Keratinocyte (primary cell): ENCODE data around the gene RAET1G. TPM values are rescaled to one million over a fixed set of nuclear protein-coding genes. Genes with fewer than 3 reads are reported as not detected.

Experiments used
- DNase-seq: peaks from one replicate; pipeline ENCODE4 v3.0.0-alpha.2; 2011; ENCODE audit warnings: low read depth, missing footprints, low spot score
- FAIRE-seq: peaks from 2 replicates; lab custom pipeline; 2011; peaks lifted over from hg19 to GRCh38; lab: Jason Lieb, UNC
- H2AFZ ChIP-seq: 2 replicates; pipeline ENCODE4 v1.6.0; 2012; ENCODE audit warnings: low read length, control low read depth, inconsistent platforms; ENCODE audit not compliant: control insufficient read depth
- H3K27ac ChIP-seq: 2 replicates; pipeline ENCODE4 v1.5.1; 2011; ENCODE audit warnings: low read length; ENCODE audit not compliant: control insufficient read depth, insufficient read depth
- H3K27me3 ChIP-seq: 3 replicates; pipeline ENCODE4 v1.6.0; 2011; ENCODE audit warnings: low read length; ENCODE audit not compliant: control insufficient read depth, insufficient read depth; ENCODE audit errors: extremely low read depth
- H3K36me3 ChIP-seq, 2 experiments: 2 replicates in 1 of 2; 3 replicates in 1 of 2; pipeline ENCODE4 v1.5.1; 2011; ENCODE audit warnings: low read length in 2 of 2, mild to moderate bottlenecking in 1 of 2; ENCODE audit not compliant: control insufficient read depth in 2 of 2, insufficient read depth in 2 of 2; ENCODE audit errors: extremely low read depth in 1 of 2
- H3K4me1 ChIP-seq: 3 replicates; pipeline ENCODE4 v1.5.1; 2011; ENCODE audit warnings: low read length; ENCODE audit not compliant: control insufficient read depth, insufficient read depth; ENCODE audit errors: extremely low read depth
- H3K4me2 ChIP-seq: 3 replicates; pipeline ENCODE4 v1.6.0; 2011; ENCODE audit warnings: low read depth, low read length; ENCODE audit not compliant: control insufficient read depth, insufficient read depth; ENCODE audit errors: extremely low read depth
- H3K4me3 ChIP-seq, 3 experiments: fragments of 200-600 bp in 1 of 3; sonication (generic) in 1 of 3; 2 replicates in 2 of 3; 3 replicates in 1 of 3; pipeline ENCODE4 v1.5.1; 2011 to 2016; ENCODE audit warnings: low read length in 3 of 3, mild to moderate bottlenecking in 3 of 3, control low read depth in 2 of 3, inconsistent platforms in 1 of 3, low read depth in 1 of 3, mixed read lengths in 1 of 3, mixed run types in 1 of 3, moderate library complexity in 1 of 3; ENCODE audit not compliant: control insufficient read depth in 2 of 3, insufficient read depth in 2 of 3; ENCODE audit errors: extremely low read depth in 1 of 3
- H3K79me2 ChIP-seq: 2 replicates; pipeline ENCODE4 v1.6.0; 2012; ENCODE audit warnings: low read length; ENCODE audit not compliant: control insufficient read depth, insufficient read depth
- H3K9ac ChIP-seq: 3 replicates; pipeline ENCODE4 v1.6.0; 2011; ENCODE audit warnings: low read length; ENCODE audit not compliant: control insufficient read depth, insufficient read depth; ENCODE audit errors: extremely low read depth
- H3K9me1 ChIP-seq: 3 replicates; pipeline ENCODE4 v1.6.0; 2011; ENCODE audit warnings: low read length; ENCODE audit not compliant: control insufficient read depth, insufficient read depth; ENCODE audit errors: extremely low read depth
- H3K9me3 ChIP-seq: 2 replicates; pipeline ENCODE4 v1.5.1; 2012; ENCODE audit warnings: low read depth, low read length; ENCODE audit not compliant: control insufficient read depth
- H4K20me1 ChIP-seq: 3 replicates; pipeline ENCODE4 v1.6.0; 2011; ENCODE audit warnings: low read length; ENCODE audit not compliant: control insufficient read depth, insufficient read depth; ENCODE audit errors: extremely low read depth
- EZH2 ChIP-seq: IDR thresholded peaks from one replicate; pipeline ENCODE4 v1.6.1; 2012; ENCODE audit warnings: inconsistent platforms, mild to moderate bottlenecking, low read length, moderate library complexity
- dilution Hi-C: fragments of 300-500 bp; cut with MboI; formaldehyde crosslinking; loops from one replicate; pipeline ENCODE4 v1.7.0; 2020; ENCODE audit warnings: low sequenced_read_pairs; ENCODE audit not compliant: extremely low pct_ligation_motif_present
- polyA plus RNA-seq, 5 experiments: library from polyadenylated mRNA; depleted of rRNA in 3 of 5; stranded (reverse) in 3 of 5; stranded (forward) in 1 of 5; unstranded in 1 of 5; fragments of >200 nt; gene quantifications; 1 replicate in 1 of 5; 2 replicates in 3 of 5; 3 replicates in 1 of 5; pipeline versions ENCODE4 v1.2.1 to v1.2.3, GENCODE V29; 2011 to 2012; ENCODE audit warnings: missing spikeins in 2 of 5, low read depth in 1 of 5, low replicate concordance in 1 of 5
- TF ChIP-seq, protein P1 (sequence below), 3 experiments: IDR thresholded peaks in 1 of 3; conservative IDR thresholded peaks in 1 of 3; optimal IDR thresholded peaks in 1 of 3; 2 replicates in 2 of 3; 3 replicates in 1 of 3; pipeline versions ENCODE3 to v1.5.1; 2011; ENCODE audit warnings: low read length in 3 of 3, mild to moderate bottlenecking in 3 of 3, moderate library complexity in 2 of 3, control low read depth in 1 of 3, inconsistent platforms in 1 of 3; ENCODE audit not compliant: insufficient read depth in 2 of 3; ENCODE audit errors: extremely low read depth in 1 of 3

The RAET1G gene
- polyA plus RNA-seq, 1 donor (not counting 4 experiments of a cell fraction or from before 2014, with no cell fraction given): 16.4 TPM

DNA sequence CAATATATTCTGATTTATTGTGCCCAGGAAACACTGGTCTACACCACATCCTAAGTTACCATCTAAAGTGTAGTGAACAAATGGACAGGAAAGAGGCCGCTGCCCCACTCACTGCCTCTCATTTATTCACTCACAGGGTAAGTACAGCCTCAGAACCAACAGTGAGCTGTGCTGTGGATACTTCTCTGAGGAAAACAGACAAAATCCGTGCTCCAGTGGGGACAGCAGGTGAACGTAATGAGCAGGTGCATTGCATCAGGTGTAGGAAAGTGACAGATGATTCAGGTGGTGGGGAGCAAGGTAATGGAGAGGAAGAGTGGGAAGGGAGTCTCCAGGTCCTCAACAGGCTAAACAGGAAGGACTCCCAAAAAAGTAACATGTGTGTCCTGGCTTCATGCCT is 10.5 kb upstream of the RAET1G start:
- Histone ChIP-seq H4K20me1 (no peaks in the 10 kb centered on the region), H3K4me1 (peaks cover 3% of the 10 kb centered on the region), H3K9me1 (no peaks in the 10 kb centered on the region), H3K79me2 (no peaks in the 10 kb centered on the region), H3K9ac (no peak overlapping the region), H3K9me3 (no peaks in the 10 kb centered on the region), H3K27ac (no peak overlapping the region), H2AFZ (no peak overlapping the region), H3K4me3 (no peak overlapping the region), H3K36me3 (no peaks in the 10 kb centered on the region), H3K27me3 (peaks cover 18% of the 10 kb centered on the region), H3K4me2 (no peak overlapping the region)
- DNase-seq (no peak), FAIRE-seq (no peak)
- TF ChIP-seq, protein P1, sequence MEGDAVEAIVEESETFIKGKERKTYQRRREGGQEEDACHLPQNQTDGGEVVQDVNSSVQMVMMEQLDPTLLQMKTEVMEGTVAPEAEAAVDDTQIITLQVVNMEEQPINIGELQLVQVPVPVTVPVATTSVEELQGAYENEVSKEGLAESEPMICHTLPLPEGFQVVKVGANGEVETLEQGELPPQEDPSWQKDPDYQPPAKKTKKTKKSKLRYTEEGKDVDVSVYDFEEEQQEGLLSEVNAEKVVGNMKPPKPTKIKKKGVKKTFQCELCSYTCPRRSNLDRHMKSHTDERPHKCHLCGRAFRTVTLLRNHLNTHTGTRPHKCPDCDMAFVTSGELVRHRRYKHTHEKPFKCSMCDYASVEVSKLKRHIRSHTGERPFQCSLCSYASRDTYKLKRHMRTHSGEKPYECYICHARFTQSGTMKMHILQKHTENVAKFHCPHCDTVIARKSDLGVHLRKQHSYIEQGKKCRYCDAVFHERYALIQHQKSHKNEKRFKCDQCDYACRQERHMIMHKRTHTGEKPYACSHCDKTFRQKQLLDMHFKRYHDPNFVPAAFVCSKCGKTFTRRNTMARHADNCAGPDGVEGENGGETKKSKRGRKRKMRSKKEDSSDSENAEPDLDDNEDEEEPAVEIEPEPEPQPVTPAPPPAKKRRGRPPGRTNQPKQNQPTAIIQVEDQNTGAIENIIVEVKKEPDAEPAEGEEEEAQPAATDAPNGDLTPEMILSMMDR (optimal IDR thresholded peaks at IDR 0.05 in 1 of 3, IDR thresholded peaks at IDR 0.05 in 1 of 3, conservative IDR thresholded peaks at IDR 0.05 in 1 of 3; ENCODE audit: extremely low read depth in 1 of 3, insufficient read depth in 2 of 3, low read length in 3 of 3): no peak
- TF ChIP-seq EZH2: no peak
- dilution Hi-C loops: no loop called here

DNA sequence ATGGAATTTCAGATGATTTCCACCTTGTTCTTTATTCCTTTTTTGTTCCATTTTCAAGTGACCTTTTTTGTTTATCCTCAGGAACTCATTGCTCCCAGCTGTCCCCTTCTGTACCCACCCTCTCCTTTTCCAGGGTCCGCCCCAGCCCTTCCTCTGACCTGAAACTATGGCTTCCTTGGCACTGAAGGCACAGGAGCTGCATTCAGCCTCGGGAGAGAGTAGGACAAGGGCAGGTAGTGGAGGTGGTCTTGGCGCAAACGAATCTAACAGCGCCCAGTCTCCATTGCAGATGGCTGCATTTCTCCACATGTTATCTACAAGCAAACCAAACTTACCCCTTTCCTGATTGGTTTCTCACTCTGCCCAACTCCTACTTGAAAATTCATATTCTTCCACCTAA is 10.1 kb upstream of the RAET1G start:
- H3K9ac ChIP-seq: no peak overlapping the region
- H3K36me3 ChIP-seq: no peaks in the 10 kb centered on the region
- no peaks in the 10 kb centered on the region for H3K9me3 ChIP-seq
- FAIRE-seq (no peak), DNase-seq (no peak)
- no peak overlapping the region for H2AFZ ChIP-seq
- no peak for TF ChIP-seq EZH2
- TF ChIP-seq, protein P1 (optimal IDR thresholded peaks at IDR 0.05 in 1 of 3, IDR thresholded peaks at IDR 0.05 in 1 of 3, conservative IDR thresholded peaks at IDR 0.05 in 1 of 3; ENCODE audit: extremely low read depth in 1 of 3, insufficient read depth in 2 of 3, low read length in 3 of 3): no peak
- peaks cover 15% of the 10 kb centered on the region for H3K27me3 ChIP-seq
- no peaks in the 10 kb centered on the region for H3K4me1 ChIP-seq
- H3K4me2 ChIP-seq: no peak overlapping the region
- no peaks in the 10 kb centered on the region for H4K20me1 ChIP-seq
- no peak overlapping the region for H3K4me3 ChIP-seq
- dilution Hi-C loops: no loop called here
- no peaks in the 10 kb centered on the region for H3K9me1 ChIP-seq
- no peaks in the 10 kb centered on the region for H3K79me2 ChIP-seq
- no peak overlapping the region for H3K27ac ChIP-seq
